ENCODE data around the gene SNRPD1. TPM values are rescaled to one million over a fixed set of nuclear protein-coding genes. Genes with fewer than 3 reads are reported as not detected.
A peak's percentile ranks its signal among the peaks of the same experiment; 100 is the strongest.

SNRPD1 gene
- total and polyA plus RNA-seq, 2 of the 8 experiments (the other 6 are each of a cell fraction or from before 2014, with no cell fraction given), result 59.6 to 180 TPM

DNA sequence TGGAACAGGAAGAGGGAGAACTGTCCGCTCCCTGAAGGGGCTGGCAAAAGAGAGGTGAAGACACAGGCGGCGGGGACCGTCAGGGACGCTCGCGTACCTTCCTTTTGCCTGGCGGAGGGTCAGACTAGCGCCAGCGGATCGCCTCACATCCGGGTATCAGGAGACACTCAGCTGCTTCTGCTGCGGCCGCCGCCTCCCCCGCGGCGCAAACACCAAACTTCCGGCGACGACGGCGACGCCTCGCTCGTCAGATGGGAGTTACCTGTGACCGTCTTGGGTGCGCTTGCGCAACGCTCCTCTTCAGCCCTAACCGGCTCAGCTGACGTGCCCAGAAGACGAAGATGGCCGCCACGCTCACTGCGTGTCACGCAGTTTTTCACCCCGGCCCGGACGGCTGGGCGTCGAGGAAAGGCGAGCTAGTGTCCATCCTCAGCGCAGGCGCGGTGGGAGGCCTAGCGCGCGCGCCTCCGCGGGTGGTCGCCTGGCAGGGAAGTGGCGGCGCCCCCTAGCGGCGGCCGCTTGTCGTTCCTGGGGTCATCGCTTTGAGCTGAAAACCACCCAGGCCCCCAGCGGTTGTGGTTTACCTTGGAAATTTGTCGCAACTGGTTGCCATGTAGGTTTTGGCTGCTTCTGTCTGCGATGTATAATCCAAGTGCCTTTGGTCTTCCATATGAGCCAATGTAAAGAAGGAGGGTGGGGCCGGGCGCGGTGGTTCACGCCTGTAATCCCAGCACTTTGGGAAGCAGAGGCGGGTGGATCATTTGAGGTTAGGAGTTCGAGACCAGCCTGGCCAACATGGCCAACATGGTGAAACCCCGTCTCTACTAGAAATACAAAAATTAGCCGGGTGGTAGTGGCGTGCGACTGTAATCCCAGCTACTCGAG lies 11.3 kb upstream of the SNRPD1 start, which contains the start of gene ESCO1 (continued):
- TF ChIP-seq, protein P1, sequence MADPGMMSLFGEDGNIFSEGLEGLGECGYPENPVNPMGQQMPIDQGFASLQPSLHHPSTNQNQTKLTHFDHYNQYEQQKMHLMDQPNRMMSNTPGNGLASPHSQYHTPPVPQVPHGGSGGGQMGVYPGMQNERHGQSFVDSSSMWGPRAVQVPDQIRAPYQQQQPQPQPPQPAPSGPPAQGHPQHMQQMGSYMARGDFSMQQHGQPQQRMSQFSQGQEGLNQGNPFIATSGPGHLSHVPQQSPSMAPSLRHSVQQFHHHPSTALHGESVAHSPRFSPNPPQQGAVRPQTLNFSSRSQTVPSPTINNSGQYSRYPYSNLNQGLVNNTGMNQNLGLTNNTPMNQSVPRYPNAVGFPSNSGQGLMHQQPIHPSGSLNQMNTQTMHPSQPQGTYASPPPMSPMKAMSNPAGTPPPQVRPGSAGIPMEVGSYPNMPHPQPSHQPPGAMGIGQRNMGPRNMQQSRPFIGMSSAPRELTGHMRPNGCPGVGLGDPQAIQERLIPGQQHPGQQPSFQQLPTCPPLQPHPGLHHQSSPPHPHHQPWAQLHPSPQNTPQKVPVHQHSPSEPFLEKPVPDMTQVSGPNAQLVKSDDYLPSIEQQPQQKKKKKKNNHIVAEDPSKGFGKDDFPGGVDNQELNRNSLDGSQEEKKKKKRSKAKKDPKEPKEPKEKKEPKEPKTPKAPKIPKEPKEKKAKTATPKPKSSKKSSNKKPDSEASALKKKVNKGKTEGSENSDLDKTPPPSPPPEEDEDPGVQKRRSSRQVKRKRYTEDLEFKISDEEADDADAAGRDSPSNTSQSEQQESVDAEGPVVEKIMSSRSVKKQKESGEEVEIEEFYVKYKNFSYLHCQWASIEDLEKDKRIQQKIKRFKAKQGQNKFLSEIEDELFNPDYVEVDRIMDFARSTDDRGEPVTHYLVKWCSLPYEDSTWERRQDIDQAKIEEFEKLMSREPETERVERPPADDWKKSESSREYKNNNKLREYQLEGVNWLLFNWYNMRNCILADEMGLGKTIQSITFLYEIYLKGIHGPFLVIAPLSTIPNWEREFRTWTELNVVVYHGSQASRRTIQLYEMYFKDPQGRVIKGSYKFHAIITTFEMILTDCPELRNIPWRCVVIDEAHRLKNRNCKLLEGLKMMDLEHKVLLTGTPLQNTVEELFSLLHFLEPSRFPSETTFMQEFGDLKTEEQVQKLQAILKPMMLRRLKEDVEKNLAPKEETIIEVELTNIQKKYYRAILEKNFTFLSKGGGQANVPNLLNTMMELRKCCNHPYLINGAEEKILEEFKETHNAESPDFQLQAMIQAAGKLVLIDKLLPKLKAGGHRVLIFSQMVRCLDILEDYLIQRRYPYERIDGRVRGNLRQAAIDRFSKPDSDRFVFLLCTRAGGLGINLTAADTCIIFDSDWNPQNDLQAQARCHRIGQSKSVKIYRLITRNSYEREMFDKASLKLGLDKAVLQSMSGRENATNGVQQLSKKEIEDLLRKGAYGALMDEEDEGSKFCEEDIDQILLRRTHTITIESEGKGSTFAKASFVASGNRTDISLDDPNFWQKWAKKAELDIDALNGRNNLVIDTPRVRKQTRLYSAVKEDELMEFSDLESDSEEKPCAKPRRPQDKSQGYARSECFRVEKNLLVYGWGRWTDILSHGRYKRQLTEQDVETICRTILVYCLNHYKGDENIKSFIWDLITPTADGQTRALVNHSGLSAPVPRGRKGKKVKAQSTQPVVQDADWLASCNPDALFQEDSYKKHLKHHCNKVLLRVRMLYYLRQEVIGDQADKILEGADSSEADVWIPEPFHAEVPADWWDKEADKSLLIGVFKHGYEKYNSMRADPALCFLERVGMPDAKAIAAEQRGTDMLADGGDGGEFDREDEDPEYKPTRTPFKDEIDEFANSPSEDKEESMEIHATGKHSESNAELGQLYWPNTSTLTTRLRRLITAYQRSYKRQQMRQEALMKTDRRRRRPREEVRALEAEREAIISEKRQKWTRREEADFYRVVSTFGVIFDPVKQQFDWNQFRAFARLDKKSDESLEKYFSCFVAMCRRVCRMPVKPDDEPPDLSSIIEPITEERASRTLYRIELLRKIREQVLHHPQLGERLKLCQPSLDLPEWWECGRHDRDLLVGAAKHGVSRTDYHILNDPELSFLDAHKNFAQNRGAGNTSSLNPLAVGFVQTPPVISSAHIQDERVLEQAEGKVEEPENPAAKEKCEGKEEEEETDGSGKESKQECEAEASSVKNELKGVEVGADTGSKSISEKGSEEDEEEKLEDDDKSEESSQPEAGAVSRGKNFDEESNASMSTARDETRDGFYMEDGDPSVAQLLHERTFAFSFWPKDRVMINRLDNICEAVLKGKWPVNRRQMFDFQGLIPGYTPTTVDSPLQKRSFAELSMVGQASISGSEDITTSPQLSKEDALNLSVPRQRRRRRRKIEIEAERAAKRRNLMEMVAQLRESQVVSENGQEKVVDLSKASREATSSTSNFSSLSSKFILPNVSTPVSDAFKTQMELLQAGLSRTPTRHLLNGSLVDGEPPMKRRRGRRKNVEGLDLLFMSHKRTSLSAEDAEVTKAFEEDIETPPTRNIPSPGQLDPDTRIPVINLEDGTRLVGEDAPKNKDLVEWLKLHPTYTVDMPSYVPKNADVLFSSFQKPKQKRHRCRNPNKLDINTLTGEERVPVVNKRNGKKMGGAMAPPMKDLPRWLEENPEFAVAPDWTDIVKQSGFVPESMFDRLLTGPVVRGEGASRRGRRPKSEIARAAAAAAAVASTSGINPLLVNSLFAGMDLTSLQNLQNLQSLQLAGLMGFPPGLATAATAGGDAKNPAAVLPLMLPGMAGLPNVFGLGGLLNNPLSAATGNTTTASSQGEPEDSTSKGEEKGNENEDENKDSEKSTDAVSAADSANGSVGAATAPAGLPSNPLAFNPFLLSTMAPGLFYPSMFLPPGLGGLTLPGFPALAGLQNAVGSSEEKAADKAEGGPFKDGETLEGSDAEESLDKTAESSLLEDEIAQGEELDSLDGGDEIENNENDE (IDR thresholded peaks at IDR 0.05; ENCODE audit: insufficient replicate concordance, low read length), result no peak
- no peak for TF ChIP-seq JUN (IDR thresholded peaks at IDR 0.05; ENCODE audit: low read depth, low read length)
- TF ChIP-seq SIN3A (conservative IDR thresholded peaks at IDR 0.05 in 1 of 2, IDR thresholded peaks at IDR 0.05 in 1 of 2; ENCODE audit: low read depth in 1 of 2, low read length in 2 of 2), result 0 out of 4 replicates have a peak, but pooled peaks have one; percentile 20 to 43
- TF ChIP-seq RBBP5 (IDR thresholded peaks at IDR 0.05; ENCODE audit: borderline replicate concordance, low read depth, low read length), result peak; percentile 91
- TF ChIP-seq, protein P2, sequence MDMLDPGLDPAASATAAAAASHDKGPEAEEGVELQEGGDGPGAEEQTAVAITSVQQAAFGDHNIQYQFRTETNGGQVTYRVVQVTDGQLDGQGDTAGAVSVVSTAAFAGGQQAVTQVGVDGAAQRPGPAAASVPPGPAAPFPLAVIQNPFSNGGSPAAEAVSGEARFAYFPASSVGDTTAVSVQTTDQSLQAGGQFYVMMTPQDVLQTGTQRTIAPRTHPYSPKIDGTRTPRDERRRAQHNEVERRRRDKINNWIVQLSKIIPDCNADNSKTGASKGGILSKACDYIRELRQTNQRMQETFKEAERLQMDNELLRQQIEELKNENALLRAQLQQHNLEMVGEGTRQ (IDR thresholded peaks at IDR 0.05; ENCODE audit: low read length), result peak; percentile 10; the same call in 1 of the 2 replicates

Data from H1 (cell line).